IMR-90 (cell line): ENCODE results near the gene ZFP90. TPM values are rescaled to one million over a fixed set of nuclear protein-coding genes. Genes with fewer than 3 reads are reported as not detected.

Source experiments
- ATAC-seq: fragments of 200-7000 bp; cut with Tn5 transposase; 2 replicates; pipeline ENCODE4 v1.9.1; 2020; ENCODE audit warnings: low read depth, mild to moderate bottlenecking, moderate library complexity
- BruUV-seq: library from RNA; stranded (reverse); fragments of 400-500 nt; replicated peaks from 2 replicates; lab custom pipeline; 2021; lab: Mats Ljungman, UMichigan
- CTCF ChIA-PET: fragments of 300-600 bp; formaldehyde crosslinking; extraction: SDS; loops from one replicate; lab custom pipeline; 2021; ENCODE audit warnings: antibody characterized with exemption; lab: Yijun Ruan, JAX
- POLR2A ChIA-PET: fragments of 300-600 bp; sonication (Branson Sonifier 250); formaldehyde crosslinking; loops from one replicate; lab custom pipeline; 2022; ENCODE audit warnings: antibody characterized with exemption; ENCODE audit not compliant: unreplicated experiment; lab: Charles Lee
- DNase-seq: peaks from one replicate; pipeline ENCODE4 v3.0.0; 2013
- H2AFZ ChIP-seq: replicated peaks from 2 replicates; pipeline ENCODE3; 2013; ENCODE audit warnings: low read length, mild to moderate bottlenecking; ENCODE audit not compliant: poor library complexity
- H2AK5ac ChIP-seq: 2 replicates; pipeline ENCODE4 v1.6.1; 2013; ENCODE audit warnings: low read depth, low read length, inconsistent platforms
- H2AK9ac ChIP-seq: replicated peaks from 2 replicates; pipeline ENCODE3; 2013; ENCODE audit warnings: mild to moderate bottlenecking, low read depth, low read length, moderate library complexity; ENCODE audit not compliant: poor library complexity
- H2BK120ac ChIP-seq: 2 replicates; pipeline ENCODE4 v1.6.1; 2013; ENCODE audit warnings: low read depth, low read length, inconsistent platforms
- H2BK15ac ChIP-seq: 3 replicates; pipeline ENCODE4 v1.6.1; 2013; ENCODE audit warnings: low read depth, low read length, inconsistent platforms
- H2BK20ac ChIP-seq: 2 replicates; pipeline ENCODE4 v1.6.1; 2013; ENCODE audit warnings: low read depth, mild to moderate bottlenecking, inconsistent platforms, low read length, moderate library complexity
- H2BK5ac ChIP-seq: 2 replicates; pipeline ENCODE4 v1.6.1; 2013; ENCODE audit warnings: mild to moderate bottlenecking, low read depth, low read length, inconsistent platforms; ENCODE audit not compliant: poor library complexity, severe bottlenecking
- H3K14ac ChIP-seq: replicated peaks from 2 replicates; pipeline ENCODE4 v1.6.1; 2013; ENCODE audit warnings: low read depth, low read length, inconsistent platforms
- H3K18ac ChIP-seq: 2 replicates; pipeline ENCODE4 v1.6.1; 2013; ENCODE audit warnings: low read depth, low read length, control low read depth
- H3K23ac ChIP-seq: 2 replicates; pipeline ENCODE4 v1.6.1; 2013; ENCODE audit warnings: low read depth, low read length, inconsistent platforms
- H3K27ac ChIP-seq: 2 replicates; pipeline ENCODE4 v1.5.1; 2013; ENCODE audit warnings: mild to moderate bottlenecking, control low read depth, low read length; ENCODE audit not compliant: insufficient read depth
- H3K27me3 ChIP-seq: 2 replicates; pipeline ENCODE4 v1.6.1; 2013; ENCODE audit warnings: low read length; ENCODE audit not compliant: control insufficient read depth, insufficient read depth
- H3K36me3 ChIP-seq: 2 replicates; pipeline ENCODE4 v1.6.1; 2013; ENCODE audit warnings: low read length, mixed read lengths; ENCODE audit not compliant: control insufficient read depth, insufficient read depth
- H3K4ac ChIP-seq: 2 replicates; pipeline ENCODE4 v1.6.1; 2013; ENCODE audit warnings: low read depth, low read length, inconsistent platforms
- H3K4me1 ChIP-seq: 2 replicates; pipeline ENCODE4 v1.6.1; 2013; ENCODE audit warnings: low read length, mixed read lengths; ENCODE audit not compliant: control insufficient read depth, insufficient read depth
- H3K4me2 ChIP-seq: 2 replicates; pipeline ENCODE4 v1.6.1; 2013; ENCODE audit warnings: low read depth, mild to moderate bottlenecking, control low read depth, low read length, moderate library complexity
- H3K4me3 ChIP-seq: 2 replicates; pipeline ENCODE4 v1.5.1; 2013; ENCODE audit warnings: low read depth, mild to moderate bottlenecking, control low read depth, low read length, moderate library complexity; ENCODE audit not compliant: insufficient read depth
- H3K56ac ChIP-seq: 2 replicates; pipeline ENCODE4 v1.6.1; 2013; ENCODE audit warnings: low read length, inconsistent platforms; ENCODE audit not compliant: insufficient read depth; ENCODE audit errors: extremely low read depth
- H3K79me1 ChIP-seq, 2 experiments: 2 replicates each; pipeline ENCODE4 v1.6.1; 2013; ENCODE audit warnings: low read length in 2 of 2, inconsistent platforms in 1 of 2, low read depth in 1 of 2
- H3K9ac ChIP-seq: 2 replicates; pipeline ENCODE4 v1.6.1; 2013; ENCODE audit warnings: low read depth, low read length, control low read depth
- H3K9me1 ChIP-seq: 2 replicates; pipeline ENCODE4 v1.6.1; 2013; ENCODE audit warnings: low read length, inconsistent platforms; ENCODE audit not compliant: insufficient read depth
- H3K9me3 ChIP-seq: 2 replicates; pipeline ENCODE4 v1.6.1; 2013; ENCODE audit warnings: low read length; ENCODE audit not compliant: control insufficient read depth, insufficient read depth
- H4K20me1 ChIP-seq: 2 replicates; pipeline ENCODE4 v1.6.1; 2013; ENCODE audit warnings: low read length, inconsistent platforms; ENCODE audit not compliant: insufficient read depth
- H4K5ac ChIP-seq: 2 replicates; pipeline ENCODE4 v1.6.1; 2013; ENCODE audit warnings: mild to moderate bottlenecking, low read depth, low read length, control low read depth
- H4K8ac ChIP-seq, 2 experiments: 2 replicates each; pipeline ENCODE4 v1.6.1; 2013; ENCODE audit warnings: low read depth in 2 of 2, low read length in 2 of 2, control low read depth in 1 of 2, inconsistent platforms in 1 of 2
- H4K91ac ChIP-seq: 2 replicates; pipeline ENCODE4 v1.6.1; 2013; ENCODE audit warnings: low read depth, low read length, inconsistent platforms; ENCODE audit not compliant: insufficient read depth
- BHLHE40 ChIP-seq: fragments of 150-350 bp; IDR thresholded peaks from 2 replicates; pipeline ENCODE4 v1.6.1; 2016; ENCODE audit warnings: mild to moderate bottlenecking, low read depth, low read length
- CEBPB ChIP-seq: IDR thresholded peaks from 2 replicates; pipeline ENCODE4 v1.6.1; 2012; ENCODE audit warnings: low read depth, low read length, improper control_type of control experiment
- CHD1 ChIP-seq: IDR thresholded peaks from 2 replicates; pipeline ENCODE4 v1.6.1; 2012; ENCODE audit warnings: low read depth, low read length, improper control_type of control experiment
- FOS ChIP-seq: fragments of 150-350 bp; IDR thresholded peaks from 2 replicates; pipeline ENCODE4 v1.6.1; 2016; ENCODE audit warnings: low read depth, low read length
- MAZ ChIP-seq: IDR thresholded peaks from 2 replicates; pipeline ENCODE4 v1.6.1; 2012; ENCODE audit warnings: low read depth, mild to moderate bottlenecking, low read length, improper control_type of control experiment, moderate library complexity, borderline replicate concordance
- MXI1 ChIP-seq: IDR thresholded peaks from 2 replicates; pipeline ENCODE4 v1.6.1; 2012; ENCODE audit warnings: low read depth, mild to moderate bottlenecking, low read length, moderate library complexity, borderline replicate concordance
- NFE2L2 ChIP-seq: fragments of 150-350 bp; IDR thresholded peaks from 2 replicates; pipeline ENCODE4 v1.6.1; 2016; ENCODE audit warnings: low read depth, mild to moderate bottlenecking, low read length
- RAD21 ChIP-seq: IDR thresholded peaks from 2 replicates; pipeline ENCODE4 v1.6.1; 2012; ENCODE audit warnings: low read length, improper control_type of control experiment
- RCOR1 ChIP-seq: IDR thresholded peaks from 2 replicates; pipeline ENCODE4 v1.6.1; 2012; ENCODE audit warnings: mild to moderate bottlenecking, low read length, improper control_type of control experiment; ENCODE audit not compliant: insufficient replicate concordance
- RFX5 ChIP-seq: IDR thresholded peaks from 2 replicates; pipeline ENCODE4 v1.8.0; 2012; ENCODE audit warnings: low read depth, mild to moderate bottlenecking, low read length, moderate library complexity
- SMC3 ChIP-seq: fragments of 150-350 bp; IDR thresholded peaks from 2 replicates; pipeline ENCODE4 v1.6.1; 2016; ENCODE audit warnings: low read depth, mild to moderate bottlenecking, antibody characterized with exemption, low read length, moderate library complexity
- WGBS, 2 experiments: methylation state at CpG; one replicate each; pipeline versions ENCODE4 v1.1.5 to v1.1.7; 2013; ENCODE audit warnings: missing lambda C conversion rate in 2 of 2; ENCODE audit not compliant: insufficient read length in 1 of 2; ENCODE audit errors: extremely low coverage in 2 of 2; 5-methylcytosine and 5-hydroxymethylcytosine counted together
- dilution Hi-C: fragments of 300-500 bp; cut with HindIII; formaldehyde crosslinking; loops from one replicate; pipeline ENCODE4 v1.14.3; 2018; ENCODE audit warnings: low sequenced_read_pairs; ENCODE audit not compliant: unreplicated experiment
- in situ Hi-C: fragments of 300-500 bp; cut with MboI; formaldehyde crosslinking; loops from 3 replicates; pipeline ENCODE4 v1.14.3; 2019; ENCODE audit warnings: low sequenced_read_pairs, inconsistent platforms, mixed read lengths
- intact Hi-C: fragments of 100-400 bp; cut with micrococcal nuclease; formaldehyde crosslinking; loops from 2 replicates; pipeline ENCODE4 v1.10.0; 2022
- polyA plus RNA-seq, 3 experiments: library from polyadenylated mRNA; depleted of rRNA; stranded (reverse); fragments of >200 nt; gene quantifications; 2 replicates each; pipeline ENCODE4 v1.2.3, GENCODE V29; 2012; ENCODE audit warnings: low replicate concordance in 1 of 3
- total RNA-seq: library from RNA; depleted of rRNA; stranded (reverse); fragments of >200 nt; gene quantifications from 2 replicates; pipeline ENCODE4 v1.2.3, GENCODE V29; 2012
- TF ChIP-seq, protein P1 (sequence below): conservative IDR thresholded peaks from 2 replicates; pipeline ENCODE4 v1.5.1; 2012; ENCODE audit warnings: mild to moderate bottlenecking, low read depth, low read length, improper control_type of control experiment
- TF ChIP-seq, protein P2 (sequence below): fragments of 150-350 bp; IDR thresholded peaks from 2 replicates; pipeline ENCODE4 v1.6.1; 2017; ENCODE audit warnings: mild to moderate bottlenecking, antibody characterized with exemption, low read length, low read depth
- TF ChIP-seq, protein P3 (sequence below): fragments of 150-350 bp; IDR thresholded peaks from 2 replicates; pipeline ENCODE4 v1.6.1; 2016; ENCODE audit warnings: low read depth, mild to moderate bottlenecking, low read length, moderate library complexity, borderline replicate concordance

The ZFP90 gene
- total and polyA plus RNA-seq, 2 of the 4 experiments (the other 2 are of a cell fraction) = 7.3 to 22.6 TPM

DNA sequence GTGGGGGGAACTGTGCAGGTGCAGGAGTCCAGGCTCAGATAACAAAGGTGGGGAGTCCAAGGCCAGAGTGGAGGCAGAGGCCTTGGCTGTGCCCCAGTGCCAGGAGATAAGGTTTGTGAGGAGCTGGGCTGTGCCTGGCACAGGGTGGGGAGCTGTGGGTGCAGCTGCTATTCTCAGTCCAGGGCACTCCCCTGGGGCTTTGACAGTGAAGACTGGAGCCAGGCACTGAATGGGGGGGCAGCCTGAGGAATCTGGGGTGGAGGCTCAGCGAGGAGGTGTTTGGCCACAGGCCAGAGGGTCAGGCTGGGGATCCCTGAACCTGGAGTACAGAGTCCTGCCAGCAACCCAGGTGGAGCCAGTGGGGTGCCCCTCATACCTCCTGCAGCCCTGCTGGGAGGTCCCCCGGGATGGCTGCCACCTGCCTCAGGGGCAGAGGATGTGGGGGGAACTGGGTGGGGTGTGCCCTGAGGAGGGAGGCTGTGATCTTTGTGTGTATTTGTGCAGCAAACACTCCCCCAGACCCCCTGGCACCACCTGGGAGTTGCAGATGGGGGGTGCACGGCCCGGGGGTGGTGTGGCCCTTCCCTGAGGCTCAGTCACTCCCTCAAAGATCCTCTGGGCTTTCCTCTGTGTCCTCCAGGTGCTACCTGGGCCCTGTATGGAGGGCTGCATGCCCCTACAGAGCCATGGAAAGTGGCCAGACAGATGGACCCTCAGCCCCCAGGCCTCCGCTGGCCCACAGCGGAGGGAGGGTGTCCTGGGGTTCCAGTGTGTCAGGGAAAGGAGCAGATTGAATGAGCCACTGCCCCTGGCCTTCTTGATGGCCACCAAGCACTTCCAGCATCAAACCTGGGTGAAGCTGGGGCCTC, 46.3 kb upstream of the ZFP90 start:
- intact Hi-C loops = no loop called here
- Histone ChIP-seq H3K9me1 (no peaks in the 10 kb centered on the region), H3K4me3 (no peak overlapping the region), H3K23ac (no peak overlapping the region), H4K5ac (no peak overlapping the region), H3K9me3 (0 out of 2 replicates have a peak, but pooled peaks cover 2% of the 10 kb centered on the region), H2BK120ac (no peak overlapping the region), H2BK5ac (no peak overlapping the region), H3K27me3 (peaks cover 15% of the 10 kb centered on the region), H4K91ac (no peak overlapping the region), H4K20me1 (no peaks in the 10 kb centered on the region), H3K56ac (no peak overlapping the region), H3K27ac (no peak overlapping the region), H3K4me2 (no peak overlapping the region), H2AK5ac (no peak overlapping the region), H2BK20ac (no peak overlapping the region), H2BK15ac (no peak overlapping the region), H2AFZ (no peak overlapping the region), H2AK9ac (no peak overlapping the region), H3K9ac (no peak overlapping the region), H3K4me1 (no peaks in the 10 kb centered on the region), H4K8ac (no peak overlapping the region), H3K14ac (no peak overlapping the region), H3K79me1 (no peaks in the 10 kb centered on the region), H3K18ac (no peak overlapping the region), H3K4ac (no peak overlapping the region), H3K36me3 (no peaks in the 10 kb centered on the region)
- no TSS peak for BruUV-seq
- ChIA-PET POLR2A (no interaction called here), CTCF (no interaction called here)
- in situ Hi-C loops = no loop called here
- 0% methylated on average over 1 of the region's 6 CpGs; no CpG with 5 or more reads in 1 of the 2 experiments for WGBS, 2 experiments
- no peak for ATAC-seq
- dilution Hi-C loops = no loop called here
- DNase-seq = no peak
- TF ChIP-seq RCOR1 (no peak), RFX5 (no peak), MAZ (no peak), BHLHE40 (no peak), SMC3 (no peak), NFE2L2 (no peak), FOS (no peak), CHD1 (no peak), MXI1 (no peak), CEBPB (no peak), RAD21 (no peak)
- TF ChIP-seq, protein P1, sequence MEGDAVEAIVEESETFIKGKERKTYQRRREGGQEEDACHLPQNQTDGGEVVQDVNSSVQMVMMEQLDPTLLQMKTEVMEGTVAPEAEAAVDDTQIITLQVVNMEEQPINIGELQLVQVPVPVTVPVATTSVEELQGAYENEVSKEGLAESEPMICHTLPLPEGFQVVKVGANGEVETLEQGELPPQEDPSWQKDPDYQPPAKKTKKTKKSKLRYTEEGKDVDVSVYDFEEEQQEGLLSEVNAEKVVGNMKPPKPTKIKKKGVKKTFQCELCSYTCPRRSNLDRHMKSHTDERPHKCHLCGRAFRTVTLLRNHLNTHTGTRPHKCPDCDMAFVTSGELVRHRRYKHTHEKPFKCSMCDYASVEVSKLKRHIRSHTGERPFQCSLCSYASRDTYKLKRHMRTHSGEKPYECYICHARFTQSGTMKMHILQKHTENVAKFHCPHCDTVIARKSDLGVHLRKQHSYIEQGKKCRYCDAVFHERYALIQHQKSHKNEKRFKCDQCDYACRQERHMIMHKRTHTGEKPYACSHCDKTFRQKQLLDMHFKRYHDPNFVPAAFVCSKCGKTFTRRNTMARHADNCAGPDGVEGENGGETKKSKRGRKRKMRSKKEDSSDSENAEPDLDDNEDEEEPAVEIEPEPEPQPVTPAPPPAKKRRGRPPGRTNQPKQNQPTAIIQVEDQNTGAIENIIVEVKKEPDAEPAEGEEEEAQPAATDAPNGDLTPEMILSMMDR = no peak
- TF ChIP-seq, protein P2, sequence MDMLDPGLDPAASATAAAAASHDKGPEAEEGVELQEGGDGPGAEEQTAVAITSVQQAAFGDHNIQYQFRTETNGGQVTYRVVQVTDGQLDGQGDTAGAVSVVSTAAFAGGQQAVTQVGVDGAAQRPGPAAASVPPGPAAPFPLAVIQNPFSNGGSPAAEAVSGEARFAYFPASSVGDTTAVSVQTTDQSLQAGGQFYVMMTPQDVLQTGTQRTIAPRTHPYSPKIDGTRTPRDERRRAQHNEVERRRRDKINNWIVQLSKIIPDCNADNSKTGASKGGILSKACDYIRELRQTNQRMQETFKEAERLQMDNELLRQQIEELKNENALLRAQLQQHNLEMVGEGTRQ = no peak
- TF ChIP-seq, protein P3, sequence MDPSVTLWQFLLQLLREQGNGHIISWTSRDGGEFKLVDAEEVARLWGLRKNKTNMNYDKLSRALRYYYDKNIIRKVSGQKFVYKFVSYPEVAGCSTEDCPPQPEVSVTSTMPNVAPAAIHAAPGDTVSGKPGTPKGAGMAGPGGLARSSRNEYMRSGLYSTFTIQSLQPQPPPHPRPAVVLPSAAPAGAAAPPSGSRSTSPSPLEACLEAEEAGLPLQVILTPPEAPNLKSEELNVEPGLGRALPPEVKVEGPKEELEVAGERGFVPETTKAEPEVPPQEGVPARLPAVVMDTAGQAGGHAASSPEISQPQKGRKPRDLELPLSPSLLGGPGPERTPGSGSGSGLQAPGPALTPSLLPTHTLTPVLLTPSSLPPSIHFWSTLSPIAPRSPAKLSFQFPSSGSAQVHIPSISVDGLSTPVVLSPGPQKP = no peak
